B cell (primary cell): ENCODE measurements around the gene CASP12.

ENCODE experiments used
- CTCF ChIP-seq: fragments of 200-600 bp; IDR thresholded peaks from one replicate; pipeline ENCODE4 v1.8.0; 2022; ENCODE audit warnings: antibody characterized with exemption, mild to moderate bottlenecking
- EZH2 ChIP-seq: IDR thresholded peaks from 2 replicates; pipeline ENCODE4 v1.6.1; 2012; ENCODE audit warnings: borderline replicate concordance, low read depth, mild to moderate bottlenecking, moderate library complexity, low read length; ENCODE audit not compliant: insufficient read depth, poor library complexity, severe bottlenecking

- TF ChIP-seq EZH2 (no peak), CTCF (no peak)
These were observed 31.4 kb downstream of the CASP12 start for GRCh38 chr11:104866815-104867214.
